Measurements from ENCODE around the gene RSPO3.
A peak's percentile ranks its signal among the peaks of the same experiment; 100 is the strongest.
"Not testable (repeated sequence)": the region's sequence is repeated elsewhere in the genome, so short reads cannot be mapped to it uniquely, and the experiment has no call there.

RSPO3 gene

DNA sequence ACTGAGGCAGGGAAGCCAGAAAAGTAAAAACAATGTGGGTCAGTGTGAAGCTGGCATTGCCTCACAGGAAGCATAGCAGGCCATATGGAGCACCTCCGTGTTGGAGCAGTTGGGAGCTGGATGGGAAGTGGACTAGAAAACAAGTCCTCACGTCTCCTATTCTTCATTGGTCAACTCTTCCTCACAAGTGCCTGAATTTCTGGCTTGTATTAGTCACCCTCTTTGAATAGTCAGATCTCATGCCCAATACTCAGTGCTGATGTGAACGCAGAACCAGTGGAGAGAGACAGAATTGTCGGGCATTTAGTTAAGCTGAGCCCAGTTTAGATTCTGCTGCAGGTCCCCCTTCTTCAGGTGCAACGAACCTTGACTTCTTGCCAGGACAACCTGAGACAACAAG is 22.3 kb upstream of the RSPO3 start:
- TF ChIP-seq, protein P1, sequence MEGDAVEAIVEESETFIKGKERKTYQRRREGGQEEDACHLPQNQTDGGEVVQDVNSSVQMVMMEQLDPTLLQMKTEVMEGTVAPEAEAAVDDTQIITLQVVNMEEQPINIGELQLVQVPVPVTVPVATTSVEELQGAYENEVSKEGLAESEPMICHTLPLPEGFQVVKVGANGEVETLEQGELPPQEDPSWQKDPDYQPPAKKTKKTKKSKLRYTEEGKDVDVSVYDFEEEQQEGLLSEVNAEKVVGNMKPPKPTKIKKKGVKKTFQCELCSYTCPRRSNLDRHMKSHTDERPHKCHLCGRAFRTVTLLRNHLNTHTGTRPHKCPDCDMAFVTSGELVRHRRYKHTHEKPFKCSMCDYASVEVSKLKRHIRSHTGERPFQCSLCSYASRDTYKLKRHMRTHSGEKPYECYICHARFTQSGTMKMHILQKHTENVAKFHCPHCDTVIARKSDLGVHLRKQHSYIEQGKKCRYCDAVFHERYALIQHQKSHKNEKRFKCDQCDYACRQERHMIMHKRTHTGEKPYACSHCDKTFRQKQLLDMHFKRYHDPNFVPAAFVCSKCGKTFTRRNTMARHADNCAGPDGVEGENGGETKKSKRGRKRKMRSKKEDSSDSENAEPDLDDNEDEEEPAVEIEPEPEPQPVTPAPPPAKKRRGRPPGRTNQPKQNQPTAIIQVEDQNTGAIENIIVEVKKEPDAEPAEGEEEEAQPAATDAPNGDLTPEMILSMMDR (IDR thresholded peaks at IDR 0.05; ENCODE audit: poor library complexity, severe bottlenecking): no peak
- no peak overlapping the region for H3K27ac ChIP-seq (ENCODE audit: poor library complexity, severe bottlenecking)
- DNase-seq (ENCODE audit: low spot score): no peak
- no peaks in the 10 kb centered on the region for H3K4me1 ChIP-seq (ENCODE audit: insufficient read depth, poor library complexity, severe bottlenecking)
- H3K9me3 ChIP-seq (ENCODE audit: severe bottlenecking): no peaks in the 10 kb centered on the region
- no peaks in the 10 kb centered on the region for H3K27me3 ChIP-seq (ENCODE audit: insufficient read depth, poor library complexity, severe bottlenecking)
- ATAC-seq (ENCODE audit: low read depth): no peak
- H3K36me3 ChIP-seq (ENCODE audit: low read depth): no peaks in the 10 kb centered on the region
- no peak overlapping the region for H3K4me3 ChIP-seq (ENCODE audit: severe bottlenecking)

GRCh38 chr6:127097442-127097841 is 21.0 kb upstream of the RSPO3 start:
- ATAC-seq (ENCODE audit: low read depth); H3K36me3 ChIP-seq (ENCODE audit: low read depth); H3K27ac ChIP-seq (ENCODE audit: poor library complexity, severe bottlenecking); H3K4me1 ChIP-seq (ENCODE audit: insufficient read depth, poor library complexity, severe bottlenecking); H3K9me3 ChIP-seq (ENCODE audit: severe bottlenecking); DNase-seq (ENCODE audit: low spot score); H3K4me3 ChIP-seq (ENCODE audit: severe bottlenecking); H3K27me3 ChIP-seq (ENCODE audit: insufficient read depth, poor library complexity, severe bottlenecking): not testable (repeated sequence)

DNA sequence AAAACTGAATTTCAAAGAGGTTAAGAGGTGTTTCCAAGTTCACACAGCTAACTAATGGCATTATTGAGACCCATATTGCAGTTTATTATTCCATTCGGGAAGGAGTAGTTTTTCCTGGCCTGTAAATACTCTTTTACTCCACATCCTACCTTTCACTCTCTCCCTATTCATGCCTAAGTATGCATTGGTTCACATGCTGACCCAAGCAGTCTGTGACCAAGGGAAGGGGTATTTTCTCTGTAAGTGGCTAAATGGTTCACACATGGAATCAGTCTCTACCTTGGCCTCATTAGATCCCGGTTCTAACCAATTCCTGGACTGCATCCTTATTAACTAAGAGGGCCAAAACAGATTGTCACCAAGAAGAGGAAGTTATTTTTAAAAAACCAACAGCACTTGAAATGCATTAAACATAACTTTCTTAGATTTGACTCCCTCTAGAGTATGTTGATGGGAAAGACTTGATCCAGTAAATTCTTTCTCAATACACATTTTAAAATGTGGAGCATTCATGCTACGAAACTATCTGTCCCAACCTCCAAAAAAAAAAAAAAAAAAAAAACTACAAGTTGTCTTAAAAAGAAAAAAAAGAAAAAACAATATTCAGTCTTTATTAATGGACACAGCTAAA is 17.8 kb upstream of the RSPO3 start:
- ATAC-seq (ENCODE audit: low read depth): no peak
- TF ChIP-seq, protein P1 (IDR thresholded peaks at IDR 0.05; ENCODE audit: poor library complexity, severe bottlenecking): peak; percentile 39
- no peak overlapping the region for H3K27ac ChIP-seq (ENCODE audit: poor library complexity, severe bottlenecking)
- no peak overlapping the region for H3K4me3 ChIP-seq (ENCODE audit: severe bottlenecking)
- H3K9me3 ChIP-seq (ENCODE audit: severe bottlenecking): no peaks in the 10 kb centered on the region
- DNase-seq (ENCODE audit: low spot score): no peak
- H3K27me3 ChIP-seq (ENCODE audit: insufficient read depth, poor library complexity, severe bottlenecking): no peaks in the 10 kb centered on the region
- no peaks in the 10 kb centered on the region for H3K36me3 ChIP-seq (ENCODE audit: low read depth)
- no peaks in the 10 kb centered on the region for H3K4me1 ChIP-seq (ENCODE audit: insufficient read depth, poor library complexity, severe bottlenecking)

- Histone ChIP-seq H3K4me3 (ENCODE audit: severe bottlenecking) (no peak overlapping the region), H3K27ac (ENCODE audit: poor library complexity, severe bottlenecking) (no peak overlapping the region), H3K4me1 (ENCODE audit: insufficient read depth, poor library complexity, severe bottlenecking) (no peaks in the 10 kb centered on the region), H3K9me3 (ENCODE audit: severe bottlenecking) (no peaks in the 10 kb centered on the region), H3K27me3 (ENCODE audit: insufficient read depth, poor library complexity, severe bottlenecking) (no peaks in the 10 kb centered on the region), H3K36me3 (ENCODE audit: low read depth) (no peaks in the 10 kb centered on the region)
- TF ChIP-seq, protein P1 (IDR thresholded peaks at IDR 0.05; ENCODE audit: poor library complexity, severe bottlenecking): no peak
- DNase-seq (ENCODE audit: low spot score) (no peak), ATAC-seq (ENCODE audit: low read depth) (peak; percentile 94)
These were observed 16.2 kb upstream of the RSPO3 start for GRCh38 chr6:127102299-127102698.

- H3K4me3 ChIP-seq (ENCODE audit: severe bottlenecking): no peak overlapping the region
- no peak for DNase-seq (ENCODE audit: low spot score)
- no peak for ATAC-seq (ENCODE audit: low read depth)
- H3K27ac ChIP-seq (ENCODE audit: poor library complexity, severe bottlenecking): no peak overlapping the region
- H3K27me3 ChIP-seq (ENCODE audit: insufficient read depth, poor library complexity, severe bottlenecking): no peaks in the 10 kb centered on the region
- no peaks in the 10 kb centered on the region for H3K4me1 ChIP-seq (ENCODE audit: insufficient read depth, poor library complexity, severe bottlenecking)
- no peaks in the 10 kb centered on the region for H3K9me3 ChIP-seq (ENCODE audit: severe bottlenecking)
- H3K36me3 ChIP-seq (ENCODE audit: low read depth): no peaks in the 10 kb centered on the region
- TF ChIP-seq, protein P1 (IDR thresholded peaks at IDR 0.05; ENCODE audit: poor library complexity, severe bottlenecking): no peak
These were observed 15.6 kb upstream of the RSPO3 start for GRCh38 chr6:127102859-127103258.
